ENCODE results near the gene MTCH2.

Gene MTCH2

GRCh38 chr11:47661245-47661644 lies 18.9 kb upstream of the MTCH2 start:
- no peak for TF ChIP-seq CTCF (IDR thresholded peaks at IDR 0.05; ENCODE audit: insufficient read depth, low read length, missing control alignments)
- CTCF ChIA-PET = no interaction called here
- no peak overlapping the region for H3K4me3 ChIP-seq (ENCODE audit: low read depth, low read length)
- POLR2A ChIA-PET = no interaction called here
- no peak for DNase-seq (ENCODE audit: low read depth, low spot score)

GRCh38 chr11:47659276-47659675 lies 16.9 kb upstream of the MTCH2 start:
- ChIA-PET CTCF (no interaction called here), POLR2A (no interaction called here)
- no peak overlapping the region for H3K4me3 ChIP-seq (ENCODE audit: low read depth, low read length)
- no peak for TF ChIP-seq CTCF (IDR thresholded peaks at IDR 0.05; ENCODE audit: insufficient read depth, low read length, missing control alignments)
- DNase-seq (ENCODE audit: low read depth, low spot score) = no peak

DNA sequence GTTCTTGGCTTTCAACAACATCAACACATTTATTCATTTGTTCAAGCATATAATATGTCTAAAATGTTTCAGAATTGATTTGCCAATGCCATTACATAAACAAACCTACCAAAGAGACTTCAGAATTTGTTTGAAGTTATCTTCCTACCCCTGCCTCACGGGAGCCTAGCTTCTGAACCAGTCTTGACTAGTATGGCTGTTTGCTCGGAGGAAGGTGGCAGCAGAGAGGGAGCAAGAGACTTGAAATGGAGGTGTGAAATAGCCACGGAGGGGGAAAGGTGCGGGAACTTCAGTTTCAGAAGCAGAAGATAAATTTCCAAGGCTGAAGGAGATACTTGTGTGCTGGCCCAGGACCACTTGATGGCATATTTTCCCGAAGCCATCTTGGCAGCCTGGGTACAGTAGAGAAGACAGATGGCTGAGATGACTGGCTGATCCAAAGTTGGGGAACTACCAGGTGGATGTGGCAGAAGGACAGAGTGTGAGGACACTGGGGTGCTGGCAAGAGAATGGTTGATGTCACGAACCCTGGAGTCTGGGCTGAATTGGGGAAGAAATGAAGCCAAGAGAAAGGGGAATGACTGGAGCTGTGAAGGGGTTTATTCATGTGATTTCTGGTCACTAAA lies 14.0 kb upstream of the MTCH2 start:
- POLR2A ChIA-PET = no interaction called here
- DNase-seq (ENCODE audit: low read depth, low spot score) = no peak
- no peak overlapping the region for H3K4me3 ChIP-seq (ENCODE audit: low read depth, low read length)
- no peak for TF ChIP-seq CTCF (IDR thresholded peaks at IDR 0.05; ENCODE audit: insufficient read depth, low read length, missing control alignments)
- CTCF ChIA-PET = no interaction called here

DNA sequence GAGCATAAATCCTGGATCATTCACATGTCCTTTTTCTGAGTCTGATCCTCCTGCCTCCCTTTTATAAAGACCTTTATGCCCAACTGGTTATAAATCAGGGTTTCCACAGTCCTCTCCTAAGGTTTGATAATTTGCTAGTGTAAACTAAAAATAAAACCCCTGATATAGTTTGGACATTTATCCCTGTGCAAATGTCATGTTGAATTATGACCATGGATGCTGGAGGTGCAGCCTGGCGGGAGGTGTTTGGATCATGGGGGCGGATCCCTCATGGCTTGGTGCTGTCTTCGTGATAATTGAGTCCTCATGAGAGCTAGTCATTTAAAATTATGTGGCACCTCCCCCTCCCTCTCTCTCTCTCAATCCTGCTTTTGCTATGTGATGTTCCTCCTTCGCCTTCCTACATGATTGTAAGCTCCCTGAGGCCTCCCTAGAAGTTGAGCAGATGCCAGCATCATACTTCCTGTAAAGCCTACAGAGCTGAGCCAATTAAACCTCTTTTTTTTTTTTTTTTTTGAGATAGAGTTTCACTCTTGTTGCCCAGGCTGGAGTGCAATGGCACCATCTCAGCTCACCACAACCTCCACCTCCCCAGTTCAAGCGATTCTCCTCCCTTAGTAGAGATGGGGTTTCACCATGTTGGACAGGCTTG lies 9.6 kb upstream of the MTCH2 start:
- POLR2A ChIA-PET = no interaction called here
- TF ChIP-seq CTCF (IDR thresholded peaks at IDR 0.05; ENCODE audit: insufficient read depth, low read length, missing control alignments) = no peak
- CTCF ChIA-PET = no interaction called here
- DNase-seq (ENCODE audit: low read depth, low spot score) = no peak
- no peak overlapping the region for H3K4me3 ChIP-seq (ENCODE audit: low read depth, low read length)

GRCh38 chr11:47649276-47649675 lies 6.9 kb upstream of the MTCH2 start:
- DNase-seq (ENCODE audit: low read depth, low spot score) = no peak
- H3K4me3 ChIP-seq (ENCODE audit: low read depth, low read length) = no peak overlapping the region
- no peak for TF ChIP-seq CTCF (IDR thresholded peaks at IDR 0.05; ENCODE audit: insufficient read depth, low read length, missing control alignments)
- ChIA-PET POLR2A (no interaction called here), CTCF (no interaction called here)

- CTCF ChIA-PET = interaction anchor here (1.2 kb wide), 1 partner anchor 53 kb away, joined by 3 read pairs; no protein-coding TSS in a partner anchor
- POLR2A ChIA-PET = no interaction called here
- H3K4me3 ChIP-seq (ENCODE audit: low read depth, low read length) = no peak overlapping the region
- no peak for DNase-seq (ENCODE audit: low read depth, low spot score)
- TF ChIP-seq CTCF (IDR thresholded peaks at IDR 0.05; ENCODE audit: insufficient read depth, low read length, missing control alignments) = no peak
Measured at GRCh38 chr11:47646019-47646418, 3.7 kb upstream of the MTCH2 start.

Data from AG04449 (cell line).